ENCODE measurements around the gene AKR1B1. TPM values are rescaled to one million over a fixed set of nuclear protein-coding genes. Genes with fewer than 3 reads are reported as not detected.

AKR1B1 gene
- total RNA-seq, 4 donors from 2014 or later = 87.3 to 119 (median 95.6) TPM

GRCh38 chr7:134468475-134468874 is 9.6 kb upstream of the AKR1B1 start:
- Histone ChIP-seq H3K4me1 (peaks cover 0 to 4% of the 10 kb centered on the region in 2 donors), H3K9me3 (no peaks in the 10 kb centered on the region), H3K27me3 (no peaks in the 10 kb centered on the region), H3K27ac (no peak overlapping the region), H3K4me3 (no peak overlapping the region), H3K36me3 (no peaks in the 10 kb centered on the region)
- no peak for TF ChIP-seq CTCF (IDR thresholded peaks at IDR 0.05 in 4 of 5, conservative IDR thresholded peaks at IDR 0.05 in 1 of 5)
- TF ChIP-seq POLR2A (IDR thresholded peaks at IDR 0.05) = no peak
- intact Hi-C loops (cut with DNase I; ENCODE audit: low total_unique reads) = no loop called here
- in situ Hi-C loops (cut with MboI; ENCODE audit: low sequenced_read_pairs in 4 of 4) = no loop called here
- DNase-seq (no peak), ATAC-seq (no peak)

- no peak overlapping the region for H3K27ac ChIP-seq
- no peaks in the 10 kb centered on the region for H3K9me3 ChIP-seq
- in situ Hi-C loops (cut with MboI; ENCODE audit: low sequenced_read_pairs in 4 of 4) = no loop called here
- no peaks in the 10 kb centered on the region for H3K36me3 ChIP-seq
- intact Hi-C loops (cut with DNase I; ENCODE audit: low total_unique reads) = no loop called here
- TF ChIP-seq CTCF (IDR thresholded peaks at IDR 0.05 in 4 of 5, conservative IDR thresholded peaks at IDR 0.05 in 1 of 5) (no peak), POLR2A (IDR thresholded peaks at IDR 0.05) (no peak)
- no peak for DNase-seq
- H3K4me3 ChIP-seq = no peak overlapping the region
- no peak for ATAC-seq
- peaks cover 0 to 4% of the 10 kb centered on the region in 2 donors for H3K4me1 ChIP-seq
- no peaks in the 10 kb centered on the region for H3K27me3 ChIP-seq
Observed at GRCh38 chr7:134468054-134468453, 9.2 kb upstream of the AKR1B1 start.

GRCh38 chr7:134465491-134465890 is 6.6 kb upstream of the AKR1B1 start:
- no peak for TF ChIP-seq POLR2A (IDR thresholded peaks at IDR 0.05)
- no peak for TF ChIP-seq CTCF (IDR thresholded peaks at IDR 0.05 in 4 of 5, conservative IDR thresholded peaks at IDR 0.05 in 1 of 5)
- H3K4me1 ChIP-seq = no peaks in the 10 kb centered on the region
- peak overlapping the region in 1 of 4 donors; percentile 6 for H3K4me3 ChIP-seq
- H3K9me3 ChIP-seq = no peaks in the 10 kb centered on the region
- ATAC-seq (no peak), DNase-seq (no peak)
- intact Hi-C loops (cut with DNase I; ENCODE audit: low total_unique reads) = no loop called here
- no peaks in the 10 kb centered on the region for H3K36me3 ChIP-seq
- no peaks in the 10 kb centered on the region for H3K27me3 ChIP-seq
- in situ Hi-C loops (cut with MboI; ENCODE audit: low sequenced_read_pairs in 4 of 4) = no loop called here
- no peak overlapping the region for H3K27ac ChIP-seq

- Histone ChIP-seq H3K4me1 (peaks cover 3 to 5% of the 10 kb centered on the region in 2 donors), H3K36me3 (no peaks in the 10 kb centered on the region), H3K4me3 (no peak overlapping the region), H3K27me3 (no peaks in the 10 kb centered on the region), H3K27ac (no peak overlapping the region), H3K9me3 (no peaks in the 10 kb centered on the region)
- intact Hi-C loops (cut with DNase I; ENCODE audit: low total_unique reads) = no loop called here
- ATAC-seq (no peak), DNase-seq (no peak)
- TF ChIP-seq CTCF (IDR thresholded peaks at IDR 0.05 in 4 of 5, conservative IDR thresholded peaks at IDR 0.05 in 1 of 5) (no peak), POLR2A (IDR thresholded peaks at IDR 0.05) (no peak)
- in situ Hi-C loops (cut with MboI; ENCODE audit: low sequenced_read_pairs in 4 of 4) = no loop called here
Observed at GRCh38 chr7:134464496-134464895, 5.6 kb upstream of the AKR1B1 start.

GRCh38 chr7:134463751-134464150 is 4.9 kb upstream of the AKR1B1 start:
- TF ChIP-seq CTCF (IDR thresholded peaks at IDR 0.05 in 4 of 5, conservative IDR thresholded peaks at IDR 0.05 in 1 of 5) = no peak
- no peak for TF ChIP-seq POLR2A (IDR thresholded peaks at IDR 0.05)
- ATAC-seq = no peak
- Histone ChIP-seq H3K4me1 (peaks cover 7 to 9% of the 10 kb centered on the region in 2 donors), H3K36me3 (no peaks in the 10 kb centered on the region), H3K9me3 (no peaks in the 10 kb centered on the region), H3K27ac (no peak overlapping the region), H3K4me3 (no peak overlapping the region), H3K27me3 (no peaks in the 10 kb centered on the region)
- intact Hi-C loops (cut with DNase I; ENCODE audit: low total_unique reads) = no loop called here
- in situ Hi-C loops (cut with MboI; ENCODE audit: low sequenced_read_pairs in 4 of 4) = no loop called here
- no peak for DNase-seq

All from gastrocnemius medialis (tissue), 4 donors.